Bronchial epithelial cell (primary cell): ENCODE data around the gene CALHM3. TPM values are rescaled to one million over a fixed set of nuclear protein-coding genes. Genes with fewer than 3 reads are reported as not detected.
A peak's percentile ranks its signal among the peaks of the same experiment; 100 is the strongest.

Experiments
- DNase-seq: peaks from one replicate; pipeline ENCODE4 v3.0.0-alpha.2; 2010; ENCODE audit warnings: low read depth
- FAIRE-seq: peaks from 2 replicates; lab custom pipeline; 2011; peaks lifted over from hg19 to GRCh38; lab: Jason Lieb, UNC
- H3K27me3 ChIP-seq: 2 replicates; pipeline ENCODE4 v1.5.1; 2011; ENCODE audit warnings: low read length; ENCODE audit not compliant: control insufficient read depth, insufficient read depth
- H3K36me3 ChIP-seq: 2 replicates; pipeline ENCODE4 v1.5.1; 2011; ENCODE audit warnings: low read length; ENCODE audit not compliant: control insufficient read depth, insufficient read depth
- H3K4me3 ChIP-seq: 2 replicates; pipeline ENCODE4 v1.5.1; 2011; ENCODE audit warnings: mild to moderate bottlenecking, low read depth, low read length, control low read depth
- CTCF ChIP-seq: IDR thresholded peaks from 2 replicates; pipeline ENCODE4 v1.5.1; 2011; ENCODE audit warnings: mild to moderate bottlenecking, moderate library complexity, low read length, control low read depth, inconsistent platforms; ENCODE audit not compliant: insufficient read depth, severe bottlenecking
- total RNA-seq: library from RNA; depleted of rRNA; stranded (reverse); fragments of >200 nt; gene quantifications from 2 replicates; pipeline ENCODE4 v1.2.1, GENCODE V29; 2014

CALHM3 gene
- total RNA-seq, 1 donor from 2014 or later = not detected

- Histone ChIP-seq H3K27me3 (peaks cover 10% of the 10 kb centered on the region), H3K36me3 (no peaks in the 10 kb centered on the region), H3K4me3 (no peak overlapping the region)
- no peak for TF ChIP-seq CTCF
- peak; percentile 62 for FAIRE-seq
- no peak for DNase-seq
These were observed 24.0 kb upstream of the CALHM3 start for GRCh38 chr10:103502849-103503660.

- peaks cover 5% of the 10 kb centered on the region for H3K27me3 ChIP-seq
- FAIRE-seq (no peak), DNase-seq (no peak)
- no peaks in the 10 kb centered on the region for H3K36me3 ChIP-seq
- no peak for TF ChIP-seq CTCF
- H3K4me3 ChIP-seq = no peak overlapping the region
These were observed 22.1 kb upstream of the CALHM3 start for GRCh38 chr10:103501186-103501585.

- Histone ChIP-seq H3K36me3 (no peaks in the 10 kb centered on the region), H3K27me3 (peaks cover 5% of the 10 kb centered on the region), H3K4me3 (no peak overlapping the region)
- DNase-seq (no peak), FAIRE-seq (no peak)
- TF ChIP-seq CTCF = no peak
These were observed 21.4 kb upstream of the CALHM3 start for GRCh38 chr10:103500481-103500880.

GRCh38 chr10:103499881-103500280 is 20.8 kb upstream of the CALHM3 start:
- Histone ChIP-seq H3K27me3 (peaks cover 9% of the 10 kb centered on the region), H3K36me3 (no peaks in the 10 kb centered on the region), H3K4me3 (no peak overlapping the region)
- no peak for TF ChIP-seq CTCF
- DNase-seq (no peak), FAIRE-seq (no peak)

DNA sequence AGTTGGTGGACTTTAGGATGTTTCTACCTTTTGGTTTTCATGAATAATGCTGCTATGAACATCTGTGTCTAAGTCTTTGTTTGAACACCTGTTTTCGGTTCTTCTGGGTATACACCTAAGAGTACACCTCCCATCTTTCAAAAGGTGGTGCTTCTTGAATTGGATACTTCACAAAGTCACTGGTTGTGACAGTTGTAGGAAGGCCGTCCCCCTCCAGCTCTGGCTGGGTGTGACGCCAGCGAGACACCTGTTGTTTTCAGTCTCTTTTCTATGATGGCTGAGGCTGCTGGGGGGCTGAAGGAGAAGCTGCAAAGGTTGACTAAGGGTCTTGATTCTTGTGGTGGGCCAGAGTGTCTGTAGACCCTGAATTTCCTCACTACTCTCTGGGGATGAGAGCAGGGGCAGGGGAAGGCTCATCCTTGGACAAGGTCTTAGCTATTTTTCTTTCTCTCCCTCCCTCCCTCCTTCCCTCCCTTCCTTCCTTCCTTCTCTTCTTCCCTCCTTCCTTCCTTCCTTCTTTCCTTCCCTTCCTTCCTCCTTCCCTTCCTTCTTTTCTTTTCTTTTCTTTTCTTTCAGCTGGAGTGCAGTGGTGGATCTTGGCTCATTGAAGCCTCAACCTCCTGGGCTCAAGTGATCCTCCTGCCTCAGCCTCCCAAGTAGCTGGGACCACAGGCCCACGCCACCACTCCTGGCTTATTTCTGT is 20.0 kb upstream of the CALHM3 start:
- no peak for TF ChIP-seq CTCF
- Histone ChIP-seq H3K27me3 (peaks cover 14% of the 10 kb centered on the region), H3K36me3 (no peaks in the 10 kb centered on the region), H3K4me3 (no peak overlapping the region)
- FAIRE-seq = no peak
- no peak for DNase-seq
